HG03066 (cell line): ENCODE results near the gene FN1.
A peak's percentile ranks its signal among the peaks of the same experiment; 100 is the strongest.
"Not testable (repeated sequence)": the region's sequence is repeated elsewhere in the genome, so short reads cannot be mapped to it uniquely, and the experiment has no call there.

Source experiments
- ATAC-seq: cut with Tn5 transposase; IDR thresholded peaks from one replicate; pipeline ENCODE4 v1.9.1; 2021; ENCODE audit warnings: low read depth; ENCODE audit not compliant: unreplicated experiment

Gene FN1

GRCh38 chr2:215356334-215356947 lies 79.4 kb downstream of the FN1 start:
- no peak for ATAC-seq

DNA sequence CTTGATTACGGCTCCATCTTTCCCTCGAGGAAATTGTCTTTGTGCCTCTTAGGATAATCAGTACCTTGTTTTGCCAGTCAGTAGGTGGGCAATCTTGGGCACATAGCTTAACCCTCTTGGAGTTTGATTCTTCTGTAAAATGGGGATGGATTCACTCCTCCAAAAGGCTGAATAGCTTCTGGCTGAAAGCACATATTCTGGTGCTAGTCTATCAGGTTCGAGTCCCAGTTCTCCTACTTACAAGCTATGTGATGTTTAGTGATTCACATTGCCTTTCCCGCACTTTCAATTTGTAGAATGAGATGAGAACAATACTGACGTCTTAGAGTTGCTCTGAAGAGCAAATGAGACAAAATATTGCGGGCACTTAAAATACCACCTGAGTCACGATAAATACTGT lies 80.1 kb downstream of the FN1 start:
- no peak for ATAC-seq

GRCh38 chr2:215354771-215355695 lies 80.8 kb downstream of the FN1 start:
- ATAC-seq = no peak

- ATAC-seq = no peak
Observed at GRCh38 chr2:215352602-215353001, 83.3 kb downstream of the FN1 start.

- ATAC-seq = no peak
Observed at GRCh38 chr2:215347878-215348277, 88.0 kb downstream of the FN1 start.

GRCh38 chr2:215338883-215339679 lies 96.8 kb downstream of the FN1 start:
- ATAC-seq = no peak

DNA sequence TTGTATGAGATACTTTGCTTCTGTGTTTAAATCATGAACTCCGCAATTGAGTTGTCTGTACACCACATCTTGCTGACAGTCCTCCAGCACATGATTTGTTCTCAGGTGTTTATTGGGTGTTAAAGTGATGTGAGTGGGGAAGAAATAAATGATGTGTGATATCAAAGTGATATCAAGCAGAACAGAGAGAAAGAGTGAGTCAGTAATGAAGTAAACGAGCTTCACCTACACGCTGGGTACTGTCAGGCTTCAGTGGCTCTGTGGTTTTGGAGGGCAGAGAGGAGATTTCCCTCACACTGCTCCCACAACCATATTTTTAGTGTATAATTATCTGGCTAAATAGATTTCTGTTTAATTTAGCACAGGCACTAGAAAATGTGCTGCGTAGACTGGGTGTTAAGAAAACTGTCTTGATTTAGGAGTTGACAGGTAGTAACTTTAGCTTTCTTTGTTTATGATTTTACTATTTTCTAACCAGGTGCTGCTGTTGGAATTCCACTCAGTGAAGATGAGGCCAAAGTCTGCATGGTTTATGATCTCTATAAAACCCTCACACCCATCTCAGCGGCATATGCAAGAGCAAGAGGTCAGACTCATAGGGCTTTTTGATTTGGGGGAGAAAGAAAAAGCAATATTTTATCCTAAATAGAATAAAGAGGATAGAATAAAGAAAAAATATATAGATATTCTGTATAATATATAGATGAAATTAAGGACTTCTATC lies 102.8 kb downstream of the FN1 start:
- peak; percentile 74 for ATAC-seq

DNA sequence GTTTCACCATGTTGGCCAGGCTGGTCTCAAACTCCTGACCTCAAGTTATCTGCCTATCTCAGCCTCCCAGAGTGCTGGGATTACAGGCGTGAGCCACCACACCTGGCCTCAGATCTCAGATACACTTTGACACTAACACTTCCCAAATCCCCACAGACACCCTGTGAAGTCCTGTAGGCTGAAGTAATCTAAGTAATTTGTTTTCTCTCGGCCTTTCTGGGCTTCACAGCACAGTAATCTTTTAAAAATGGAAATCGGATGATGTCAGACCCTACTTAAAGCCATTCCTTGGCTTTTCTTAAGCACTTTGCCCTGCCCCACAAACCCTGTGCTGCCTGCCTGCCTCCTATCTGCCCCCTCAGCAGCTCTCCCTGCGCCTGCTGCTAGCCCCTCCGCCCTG lies 107.8 kb downstream of the FN1 start:
- no peak for ATAC-seq

DNA sequence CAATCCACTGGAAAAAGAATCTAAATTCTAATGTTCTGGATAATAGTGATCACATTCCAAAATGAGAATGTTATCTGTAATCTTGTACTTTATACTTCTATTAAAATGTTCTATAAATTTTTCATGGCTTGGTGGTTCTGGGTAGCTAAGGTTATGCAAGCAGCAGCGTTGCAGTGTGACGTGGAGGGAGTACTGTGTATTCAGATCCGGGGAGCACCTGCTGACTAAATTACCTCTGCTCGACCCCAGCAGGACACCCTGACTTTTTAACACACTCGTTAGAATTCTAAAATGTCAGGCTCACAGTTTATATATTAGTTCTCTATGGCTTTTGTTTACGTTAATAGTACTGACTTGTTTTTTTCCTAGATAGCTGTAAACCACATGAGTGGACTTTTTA lies 111.1 kb downstream of the FN1 start:
- ATAC-seq = no peak

- no peak for ATAC-seq
Observed at GRCh38 chr2:215320679-215321078, 115.2 kb downstream of the FN1 start.

GRCh38 chr2:215320102-215320501 lies 115.8 kb downstream of the FN1 start:
- no peak for ATAC-seq

DNA sequence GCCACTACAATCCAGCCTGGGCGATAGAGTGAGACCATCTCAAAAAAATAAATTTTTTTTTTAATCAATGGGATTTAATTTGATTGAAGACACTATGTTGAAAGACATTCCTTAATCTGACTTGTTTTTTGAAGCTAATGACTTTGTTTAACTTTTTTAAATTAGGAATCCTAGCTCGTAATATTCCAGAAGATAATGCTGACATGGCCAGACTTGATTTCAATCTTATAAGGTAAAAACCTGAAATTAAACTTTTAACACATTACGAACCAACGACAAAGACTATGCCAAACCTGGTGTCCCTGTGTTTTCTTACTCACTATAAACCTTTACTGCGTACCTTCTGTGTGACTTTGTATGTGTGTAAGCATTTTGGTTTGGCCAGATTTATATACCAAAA lies 116.4 kb downstream of the FN1 start:
- ATAC-seq = no peak

GRCh38 chr2:215316336-215316735 lies 119.5 kb downstream of the FN1 start:
- no peak for ATAC-seq

DNA sequence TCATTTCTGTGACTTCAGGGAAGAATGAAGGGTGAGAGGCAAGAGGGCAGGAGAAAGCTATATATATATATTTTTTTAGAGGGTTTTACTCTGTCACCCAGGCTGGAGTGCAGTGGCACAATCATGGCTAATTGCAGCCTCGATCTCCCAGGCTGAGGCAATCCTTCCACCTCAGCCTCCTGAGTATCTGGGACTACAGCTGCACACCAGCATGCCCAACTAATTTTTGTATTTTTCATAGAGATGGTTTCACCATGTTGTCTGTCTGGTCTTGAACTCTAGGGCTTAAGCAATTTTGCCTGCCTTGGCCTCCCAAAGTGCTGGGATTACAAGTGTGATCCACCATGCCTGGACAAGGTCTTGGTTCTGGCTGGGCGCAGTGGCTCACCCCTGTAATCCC lies 120.6 kb downstream of the FN1 start:
- no peak for ATAC-seq

GRCh38 chr2:215314896-215315295 lies 121.0 kb downstream of the FN1 start:
- no peak for ATAC-seq

DNA sequence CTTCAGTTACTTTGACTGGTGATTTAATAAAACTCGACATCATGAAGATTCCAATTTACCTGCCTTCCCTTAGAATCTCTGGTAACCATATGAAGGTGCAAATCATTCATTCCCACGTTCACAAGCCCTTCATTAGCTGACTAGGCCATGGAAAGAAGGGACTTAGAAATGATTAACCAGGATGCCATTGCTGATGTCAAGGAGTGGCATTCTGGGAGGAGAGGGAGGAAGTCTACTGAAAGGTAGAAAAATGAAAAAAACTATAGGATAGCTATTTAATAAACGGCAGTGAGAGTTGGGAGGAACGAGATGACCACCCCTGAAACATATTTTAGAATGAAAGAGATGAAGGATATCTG lies 122.6 kb downstream of the FN1 start:
- ATAC-seq = no peak

- peak; percentile 98 for ATAC-seq
Observed at GRCh38 chr2:215311625-215312396, 124.1 kb downstream of the FN1 start, which contains the start of gene ATIC. TSS of gene ATIC (plus strand) at chr2:215312059. CDS start at chr2:215312143, 84 bp downstream.

GRCh38 chr2:215311259-215311624 lies 124.6 kb downstream of the FN1 start:
- not testable (repeated sequence) for ATAC-seq
